Measurements from ENCODE around the gene LRRC2. TPM values are rescaled to one million over a fixed set of nuclear protein-coding genes. Genes with fewer than 3 reads are reported as not detected.

The LRRC2 gene
- polyA plus RNA-seq, 3 donors = not detected

GRCh38 chr3:46552538-46552937, 13.6 kb downstream of the LRRC2 start:
- intact Hi-C loops (cut with micrococcal nuclease) = loop anchor here in 1 of 2 donors (10.0 kb wide), 1 partner anchor 58 kb away; the partner anchor contains the start of gene RTP3
- no peak overlapping the region for H3K4me3 Mint-ChIP-seq

GRCh38 chr3:46551615-46552014, 14.5 kb downstream of the LRRC2 start:
- H3K4me3 Mint-ChIP-seq = no peak overlapping the region
- peaks cover 0 to 3% (median 0%) of the 10 kb centered on the region in 7 donors for H3K9me3 Mint-ChIP-seq
- WGBS (ENCODE audit: insufficient coverage) = no CpG with 5 or more reads among the region's 2 CpGs
- Histone ChIP-seq H2AFZ (ENCODE audit: insufficient read depth, low read depth, low read length, poor library complexity, severe bottlenecking) (no peak overlapping the region), H3K27ac (ENCODE audit: low read depth in 1 of 2, low read length in 2 of 2) (no peak overlapping the region), H3K36me3 (replicated peaks in 1 of 2; ENCODE audit: control insufficient read depth in 1 of 2, insufficient read depth in 2 of 2, low read length in 2 of 2) (no peaks in the 10 kb centered on the region), H3K4me2 (replicated peaks; ENCODE audit: extremely low read depth, low read length, poor library complexity, severe bottlenecking) (no peak overlapping the region), H3K9me3 (replicated peaks in 1 of 2; ENCODE audit: control insufficient read depth in 1 of 2, insufficient read depth in 1 of 2, low read length in 2 of 2) (no peaks in the 10 kb centered on the region), H4K20me1 (ENCODE audit: insufficient read depth, low read length) (no peaks in the 10 kb centered on the region), H3K79me2 (ENCODE audit: insufficient read depth, low read length) (no peaks in the 10 kb centered on the region), H3K4me3 (replicated peaks in 1 of 3; ENCODE audit: low read depth in 2 of 3, low read length in 3 of 3) (no peak overlapping the region), H3K9ac (ENCODE audit: insufficient read depth, low read length, poor library complexity, severe bottlenecking) (no peak overlapping the region), H3K4me1 (ENCODE audit: control insufficient read depth in 1 of 2, insufficient read depth in 2 of 2, low read length in 2 of 2) (no peaks in the 10 kb centered on the region), H3K27me3 (ENCODE audit: control insufficient read depth in 2 of 2, insufficient read depth in 2 of 2, low read length in 2 of 2) (no peaks in the 10 kb centered on the region)
- TF ChIP-seq CTCF (IDR thresholded peaks at IDR 0.05) = no peak
- peaks cover 4% of the 10 kb centered on the region for H3K4me1 Mint-ChIP-seq
- intact Hi-C loops (cut with micrococcal nuclease) = loop anchor here in 1 of 2 donors (10.0 kb wide), 1 partner anchor 57 kb away; the partner anchor contains the start of gene RTP3
- H3K27me3 Mint-ChIP-seq (ENCODE audit: low read depth in 3 of 3) = peaks cover 2 to 7% (median 6%) of the 10 kb centered on the region in 3 donors
- no peaks in the 10 kb centered on the region for H3K36me3 Mint-ChIP-seq
- DNase-seq = no peak
- no peak overlapping the region for H3K27ac Mint-ChIP-seq

More at GRCh38 chr3:46552538-46552937, 13.6 kb downstream of the LRRC2 start:
- no peak for TF ChIP-seq CTCF (IDR thresholded peaks at IDR 0.05)
- H2AFZ ChIP-seq (ENCODE audit: insufficient read depth, low read depth, low read length, poor library complexity, severe bottlenecking) = no peak overlapping the region
- no peak overlapping the region for H3K27ac ChIP-seq (ENCODE audit: low read depth in 1 of 2, low read length in 2 of 2)
- no peak overlapping the region for H3K9ac ChIP-seq (ENCODE audit: insufficient read depth, low read length, poor library complexity, severe bottlenecking)
- H4K20me1 ChIP-seq (ENCODE audit: insufficient read depth, low read length) = no peaks in the 10 kb centered on the region
- 100% methylated on average over 1 of the region's 1 CpG for WGBS (ENCODE audit: insufficient coverage)
- Mint-ChIP-seq H3K9me3 (peaks cover 0 to 3% (median 0%) of the 10 kb centered on the region in 7 donors), H3K27ac (no peak overlapping the region), H3K4me1 (peaks cover 4% of the 10 kb centered on the region), H3K36me3 (no peaks in the 10 kb centered on the region), H3K27me3 (ENCODE audit: low read depth in 3 of 3) (peaks cover 4 to 12% (median 8%) of the 10 kb centered on the region in 3 donors)
- H3K27me3 ChIP-seq (ENCODE audit: control insufficient read depth in 2 of 2, insufficient read depth in 2 of 2, low read length in 2 of 2) = no peaks in the 10 kb centered on the region
- H3K36me3 ChIP-seq (replicated peaks in 1 of 2; ENCODE audit: control insufficient read depth in 1 of 2, insufficient read depth in 2 of 2, low read length in 2 of 2) = no peaks in the 10 kb centered on the region
- H3K9me3 ChIP-seq (replicated peaks in 1 of 2; ENCODE audit: control insufficient read depth in 1 of 2, insufficient read depth in 1 of 2, low read length in 2 of 2) = no peaks in the 10 kb centered on the region
- no peaks in the 10 kb centered on the region for H3K79me2 ChIP-seq (ENCODE audit: insufficient read depth, low read length)
- no peaks in the 10 kb centered on the region for H3K4me1 ChIP-seq (ENCODE audit: control insufficient read depth in 1 of 2, insufficient read depth in 2 of 2, low read length in 2 of 2)
- no peak overlapping the region for H3K4me3 ChIP-seq (replicated peaks in 1 of 3; ENCODE audit: low read depth in 2 of 3, low read length in 3 of 3)
- DNase-seq = no peak
- H3K4me2 ChIP-seq (replicated peaks; ENCODE audit: extremely low read depth, low read length, poor library complexity, severe bottlenecking) = no peak overlapping the region

Data from CD14-positive monocyte (primary cell).